ENCODE data around the gene PTMA.
A peak's percentile ranks its signal among the peaks of the same experiment; 100 is the strongest.

PTMA gene

GRCh38 chr2:231674587-231675338 is 33.6 kb upstream of the PTMA start:
- peak; percentile 91 for FAIRE-seq
- no peak for DNase-seq (ENCODE audit: insufficient read length, low spot score)

- DNase-seq (ENCODE audit: insufficient read length, low spot score) (no peak), FAIRE-seq (no peak)
These were observed 32.1 kb upstream of the PTMA start for GRCh38 chr2:231676243-231676642.

GRCh38 chr2:231677632-231678104 is 30.7 kb upstream of the PTMA start:
- DNase-seq (ENCODE audit: insufficient read length, low spot score) (peak; percentile 74), FAIRE-seq (peak; percentile 95)

GRCh38 chr2:231679908-231680284 is 28.4 kb upstream of the PTMA start:
- FAIRE-seq: no peak

GRCh38 chr2:231680285-231680991 is 27.9 kb upstream of the PTMA start:
- DNase-seq (ENCODE audit: insufficient read length, low spot score): no peak
- FAIRE-seq: no peak

More at GRCh38 chr2:231679908-231680284, 28.4 kb upstream of the PTMA start:
- DNase-seq (ENCODE audit: insufficient read length, low spot score): no peak

GRCh38 chr2:231680992-231681852 is 27.1 kb upstream of the PTMA start:
- FAIRE-seq (no peak), DNase-seq (ENCODE audit: insufficient read length, low spot score) (peak; percentile 78)

GRCh38 chr2:231682603-231683291 is 25.6 kb upstream of the PTMA start:
- FAIRE-seq (no peak), DNase-seq (ENCODE audit: insufficient read length, low spot score) (no peak)

GRCh38 chr2:231683292-231684235 is 24.8 kb upstream of the PTMA start:
- FAIRE-seq (no peak), DNase-seq (ENCODE audit: insufficient read length, low spot score) (no peak)

GRCh38 chr2:231684314-231685223 is 23.8 kb upstream of the PTMA start:
- no peak for DNase-seq (ENCODE audit: insufficient read length, low spot score)
- no peak for FAIRE-seq

- FAIRE-seq: no peak
- DNase-seq (ENCODE audit: insufficient read length, low spot score): no peak
These were observed 22.8 kb upstream of the PTMA start for GRCh38 chr2:231685349-231686191.

GRCh38 chr2:231686192-231687100 is 21.9 kb upstream of the PTMA start:
- DNase-seq (ENCODE audit: insufficient read length, low spot score) (no peak), FAIRE-seq (no peak)

GRCh38 chr2:231687133-231687852 is 21.0 kb upstream of the PTMA start:
- peak; percentile 93 for FAIRE-seq

GRCh38 chr2:231687961-231688360 is 20.4 kb upstream of the PTMA start:
- DNase-seq (ENCODE audit: insufficient read length, low spot score) (no peak), FAIRE-seq (no peak)

More at GRCh38 chr2:231687133-231687852, 21.0 kb upstream of the PTMA start:
- peak; percentile 78 for DNase-seq (ENCODE audit: insufficient read length, low spot score)

GRCh38 chr2:231688719-231689118 is 19.6 kb upstream of the PTMA start:
- DNase-seq (ENCODE audit: insufficient read length, low spot score) (no peak), FAIRE-seq (no peak)

- no peak for DNase-seq (ENCODE audit: insufficient read length, low spot score)
- FAIRE-seq: no peak
These were observed 19.0 kb upstream of the PTMA start for GRCh38 chr2:231689124-231689893.
